RWPE2 (cell line): ENCODE results near the gene PDE4B.
"Not testable (repeated sequence)": the region's sequence is repeated elsewhere in the genome, so short reads cannot be mapped to it uniquely, and the experiment has no call there.

Source experiments
- ATAC-seq: fragments of 200-7000 bp; cut with Tn5 transposase; 3 replicates; pipeline ENCODE4 v1.9.1; 2021; ENCODE audit warnings: low read depth
- DNase-seq: peaks from one replicate; pipeline ENCODE4 v3.0.0-alpha.2; 2020; ENCODE audit warnings: low spot score
- H3K27ac ChIP-seq: fragments of 450-650 bp; 2 replicates; pipeline ENCODE4 v1.5.1; 2017; ENCODE audit warnings: mild to moderate bottlenecking; ENCODE audit not compliant: poor library complexity, severe bottlenecking
- H3K27me3 ChIP-seq: fragments of 250-450 bp; sonication (Bioruptor Pico); 2 replicates; pipeline ENCODE4 v1.5.1; 2021; ENCODE audit warnings: mild to moderate bottlenecking, moderate library complexity; ENCODE audit not compliant: insufficient read depth, poor library complexity, severe bottlenecking
- H3K36me3 ChIP-seq: fragments of 250-450 bp; sonication (Bioruptor Pico); 2 replicates; pipeline ENCODE4 v1.5.1; 2020; ENCODE audit warnings: low read depth, mild to moderate bottlenecking, moderate library complexity
- H3K4me1 ChIP-seq: fragments of 250-450 bp; sonication (Bioruptor Pico); 2 replicates; pipeline ENCODE4 v1.5.1; 2021; ENCODE audit warnings: mild to moderate bottlenecking, moderate library complexity; ENCODE audit not compliant: insufficient read depth, poor library complexity, severe bottlenecking
- H3K4me3 ChIP-seq: fragments of 250-450 bp; sonication (Bioruptor Pico); 2 replicates; pipeline ENCODE4 v1.5.1; 2021; ENCODE audit warnings: mild to moderate bottlenecking, moderate library complexity; ENCODE audit not compliant: severe bottlenecking
- H3K9me3 ChIP-seq: fragments of 250-450 bp; sonication (Bioruptor Pico); 2 replicates; pipeline ENCODE4 v1.5.1; 2021; ENCODE audit warnings: mild to moderate bottlenecking, moderate library complexity; ENCODE audit not compliant: severe bottlenecking
- CTCF ChIP-seq: fragments of 450-650 bp; IDR thresholded peaks from one replicate; pipeline ENCODE4 v1.5.1; 2017; ENCODE audit warnings: mild to moderate bottlenecking, moderate library complexity; ENCODE audit not compliant: poor library complexity, severe bottlenecking

The PDE4B gene

GRCh38 chr1:66058558-66058957 lies 265.9 kb downstream of the PDE4B start:
- TF ChIP-seq CTCF: no peak
- Histone ChIP-seq H3K36me3 (no peaks in the 10 kb centered on the region), H3K27ac (no peak overlapping the region), H3K4me3 (no peak overlapping the region), H3K27me3 (peaks cover 6% of the 10 kb centered on the region), H3K9me3 (no peaks in the 10 kb centered on the region), H3K4me1 (no peaks in the 10 kb centered on the region)
- no peak for DNase-seq
- ATAC-seq: no peak

GRCh38 chr1:66067219-66067618 lies 274.5 kb downstream of the PDE4B start:
- H3K27me3 ChIP-seq, DNase-seq, H3K4me3 ChIP-seq, H3K36me3 ChIP-seq, H3K27ac ChIP-seq, H3K9me3 ChIP-seq, ATAC-seq, H3K4me1 ChIP-seq: not testable (repeated sequence)

GRCh38 chr1:66069976-66070876 lies 277.5 kb downstream of the PDE4B start:
- TF ChIP-seq CTCF: no peak
- DNase-seq: no peak
- no peaks in the 10 kb centered on the region for H3K9me3 ChIP-seq
- no peaks in the 10 kb centered on the region for H3K4me1 ChIP-seq
- no peaks in the 10 kb centered on the region for H3K27me3 ChIP-seq
- H3K4me3 ChIP-seq: no peak overlapping the region
- ATAC-seq: no peak
- H3K27ac ChIP-seq: no peak overlapping the region
- H3K36me3 ChIP-seq: no peaks in the 10 kb centered on the region

- no peak for TF ChIP-seq CTCF
- no peaks in the 10 kb centered on the region for H3K36me3 ChIP-seq
- H3K9me3 ChIP-seq: no peaks in the 10 kb centered on the region
- no peak overlapping the region for H3K27ac ChIP-seq
- no peak overlapping the region for H3K4me3 ChIP-seq
- H3K27me3 ChIP-seq: no peaks in the 10 kb centered on the region
- ATAC-seq (no peak), DNase-seq (no peak)
- no peaks in the 10 kb centered on the region for H3K4me1 ChIP-seq
These were observed 280.7 kb downstream of the PDE4B start for GRCh38 chr1:66073388-66073787.

- H3K27ac ChIP-seq: no peak overlapping the region
- DNase-seq (no peak), ATAC-seq (no peak)
- no peaks in the 10 kb centered on the region for H3K27me3 ChIP-seq
- H3K36me3 ChIP-seq: no peaks in the 10 kb centered on the region
- no peak overlapping the region for H3K4me3 ChIP-seq
- no peak for TF ChIP-seq CTCF
- no peaks in the 10 kb centered on the region for H3K4me1 ChIP-seq
- no peaks in the 10 kb centered on the region for H3K9me3 ChIP-seq
These were observed 281.5 kb downstream of the PDE4B start for GRCh38 chr1:66074147-66074546.
